Effector CD4-positive, alpha-beta T cell (primary cell): ENCODE measurements around the gene MROH2A.

Experiments used
- DNase-seq: peaks from one replicate; pipeline ENCODE4 v3.0.0-alpha.2; 2020

The MROH2A gene

DNA sequence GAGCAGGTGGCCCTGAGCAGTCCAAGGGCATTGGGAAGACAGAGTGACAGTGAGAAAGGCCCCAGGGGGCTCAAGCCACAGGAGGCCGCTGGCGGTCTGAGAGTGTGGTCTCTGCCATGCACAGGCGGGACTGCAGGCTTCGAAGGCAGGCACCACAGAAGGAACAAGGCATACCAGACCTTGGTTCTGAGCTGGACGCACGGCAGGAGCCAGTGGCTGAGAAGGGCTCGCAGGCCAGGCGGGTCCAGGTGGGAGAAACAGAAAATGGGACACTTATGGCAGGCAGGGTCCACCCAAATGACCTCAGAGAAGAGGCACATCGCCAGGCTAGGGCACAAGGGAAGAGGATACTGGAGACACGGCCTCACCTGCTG lies 61.3 kb downstream of the MROH2A start:
- DNase-seq, result no peak

DNA sequence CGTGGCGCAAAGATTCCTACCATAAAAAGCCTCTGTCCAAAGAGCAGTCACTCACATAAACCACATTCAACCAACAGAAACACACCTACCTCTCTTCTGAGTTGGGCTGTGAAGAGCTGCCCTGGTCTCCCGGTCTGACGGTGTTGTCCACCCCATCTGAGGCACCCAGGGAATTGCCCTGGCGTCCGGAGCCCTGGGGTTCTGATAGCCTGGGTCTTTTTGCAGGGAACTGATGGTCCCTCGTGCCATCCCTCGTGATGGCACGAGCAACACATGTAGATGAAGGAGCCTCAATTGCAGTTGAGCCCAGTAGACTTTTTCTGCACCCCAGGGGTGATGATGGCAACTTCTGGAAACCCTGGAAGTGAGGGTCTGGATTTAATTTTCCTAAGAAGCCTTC lies 62.4 kb downstream of the MROH2A start:
- no peak for DNase-seq

DNA sequence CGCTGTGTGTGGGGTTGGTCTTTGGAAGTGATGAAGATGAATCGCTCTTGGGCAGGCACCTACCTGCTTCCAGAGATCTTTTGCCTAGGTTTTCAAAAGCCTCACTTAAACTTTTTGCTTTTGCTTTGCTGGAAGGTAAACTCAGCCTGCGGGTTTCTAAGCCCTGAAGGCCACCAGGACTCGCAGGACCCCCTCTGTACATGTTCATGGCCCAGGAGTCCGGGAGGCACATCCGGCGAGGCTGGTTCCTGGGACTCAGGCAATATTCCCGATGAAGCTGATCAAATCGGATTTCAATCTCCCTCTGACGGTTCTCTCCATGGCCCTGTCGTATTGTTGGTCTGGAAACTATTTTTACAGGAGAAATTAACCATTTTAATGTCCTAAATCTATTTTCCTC lies 63.1 kb downstream of the MROH2A start:
- no peak for DNase-seq

DNA sequence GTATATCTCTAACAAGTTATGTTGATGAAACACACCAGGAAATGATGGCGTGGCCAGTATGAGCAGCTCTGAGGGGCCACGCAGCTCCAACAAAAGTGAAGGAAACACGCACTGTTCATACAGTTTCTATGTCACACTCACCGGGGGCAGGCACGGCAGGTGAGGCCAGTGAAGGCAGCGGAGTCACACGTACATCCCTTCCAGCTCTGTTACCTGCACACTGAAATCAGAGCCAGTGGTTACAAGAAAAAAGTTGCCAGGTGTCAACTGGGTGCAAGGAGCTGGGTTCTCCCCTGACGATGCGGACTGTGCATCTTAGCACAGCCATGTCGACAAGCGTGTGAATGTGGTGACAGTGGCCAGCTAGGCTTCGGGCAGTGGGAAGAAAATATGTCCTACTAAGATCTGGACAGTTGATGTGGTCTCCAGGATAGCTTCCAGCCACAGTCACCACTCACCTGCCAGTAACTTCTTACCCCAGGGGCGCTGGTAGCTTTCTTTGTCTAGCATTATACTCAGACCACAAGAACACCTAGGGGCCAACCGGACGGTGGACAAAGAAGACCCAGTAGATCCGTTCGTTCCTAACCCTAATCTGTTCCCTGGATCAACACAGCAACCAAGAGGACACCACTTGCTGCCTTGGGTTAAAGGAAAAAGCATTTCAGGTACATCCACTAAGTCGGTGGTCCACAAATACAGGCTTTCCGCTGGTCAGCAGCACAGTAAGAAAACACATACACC lies 66.1 kb downstream of the MROH2A start:
- no peak for DNase-seq

DNA sequence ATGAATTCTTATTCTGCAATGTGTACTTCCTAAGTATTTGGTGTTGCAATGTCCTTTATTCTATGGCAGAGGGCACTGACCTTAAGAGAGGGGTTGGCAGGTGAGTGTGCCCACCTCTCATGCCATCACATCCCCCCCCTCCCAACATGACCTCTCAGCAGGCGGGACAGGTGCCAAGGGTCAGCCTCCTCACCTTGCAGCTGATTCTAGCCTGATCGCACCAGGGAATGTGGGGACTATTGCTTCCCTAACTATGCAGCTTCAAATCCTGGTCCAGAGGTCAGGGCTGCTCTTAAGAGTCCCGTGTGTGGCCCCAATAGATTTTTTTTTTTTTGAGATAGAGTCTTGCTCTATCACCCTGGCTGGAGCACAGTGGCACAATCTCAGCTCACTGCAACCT lies 66.7 kb downstream of the MROH2A start:
- DNase-seq, result no peak

DNA sequence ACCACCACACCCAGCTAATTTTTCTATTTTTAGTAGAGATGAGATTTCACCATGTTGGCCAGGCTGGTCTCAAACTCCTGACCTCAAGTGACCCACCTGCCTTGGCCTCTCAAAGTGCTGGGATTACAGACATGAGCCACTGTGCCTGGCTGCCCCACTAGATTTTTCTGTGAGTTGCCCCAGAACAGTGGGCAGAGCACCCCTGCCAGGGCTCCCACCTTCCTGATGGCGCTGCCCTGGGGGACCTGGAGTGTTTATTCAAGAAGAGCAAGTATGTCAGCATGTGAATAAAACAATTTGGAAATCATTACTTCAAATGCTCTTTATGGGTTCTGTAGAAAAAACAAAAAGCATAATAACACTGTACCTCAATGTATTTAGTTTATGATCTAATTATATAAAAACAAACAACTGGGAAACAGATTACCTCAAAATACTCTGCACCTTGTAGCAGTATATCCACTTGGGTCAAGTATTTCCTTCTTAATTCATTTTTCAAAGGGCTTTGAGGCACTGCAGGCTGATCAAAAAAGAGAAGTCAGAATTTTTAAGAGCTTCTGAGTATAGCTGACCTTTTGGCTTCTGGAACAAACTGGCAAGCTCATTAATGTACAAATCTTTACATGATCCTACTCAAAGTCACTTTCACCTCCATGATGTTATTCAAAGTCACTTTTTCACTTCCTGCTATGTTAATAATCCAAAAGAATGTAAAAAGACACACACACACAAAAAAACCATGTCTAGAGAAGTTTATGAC lies 67.4 kb downstream of the MROH2A start:
- DNase-seq, result no peak

DNA sequence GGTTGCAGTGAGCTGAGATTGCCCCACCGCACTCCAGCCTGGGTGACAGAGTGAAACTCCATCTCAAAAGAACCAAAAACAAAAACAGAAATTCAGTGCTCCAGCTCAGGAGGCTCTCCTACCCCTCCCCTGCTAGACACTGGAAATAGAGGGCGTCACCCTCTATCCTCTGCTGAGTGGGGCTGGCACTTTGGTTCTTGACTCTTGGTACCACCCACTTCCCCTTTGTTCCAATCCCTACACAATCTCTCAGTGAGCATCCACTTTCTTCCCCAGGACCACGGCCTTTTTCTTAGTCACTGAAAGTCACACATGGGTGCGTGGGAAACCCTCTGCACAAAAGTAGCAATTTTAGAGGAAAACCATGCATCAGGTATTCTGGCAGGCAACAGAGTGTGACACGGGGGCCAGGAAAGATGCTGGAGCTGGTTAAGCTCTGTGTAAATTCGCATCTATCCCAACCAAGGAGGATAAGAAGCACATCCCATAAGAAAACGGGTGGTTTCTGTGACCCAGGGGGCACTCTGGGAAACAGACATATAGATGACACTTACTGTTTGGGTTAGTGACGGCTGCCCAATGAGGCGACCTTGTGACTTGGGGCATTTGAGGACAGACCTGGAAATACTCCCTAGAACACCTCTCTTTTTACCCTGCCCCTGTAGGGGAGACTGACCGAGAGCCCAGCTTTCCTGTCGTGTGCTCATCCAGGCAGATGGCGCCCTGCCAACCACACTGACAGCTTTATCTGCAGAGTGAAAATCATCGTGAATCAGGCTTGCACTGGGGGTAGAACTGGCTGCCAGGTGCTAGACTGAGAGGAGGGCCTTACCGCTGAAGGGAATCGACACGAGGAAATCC lies 68.5 kb downstream of the MROH2A start:
- DNase-seq, result no peak

DNA sequence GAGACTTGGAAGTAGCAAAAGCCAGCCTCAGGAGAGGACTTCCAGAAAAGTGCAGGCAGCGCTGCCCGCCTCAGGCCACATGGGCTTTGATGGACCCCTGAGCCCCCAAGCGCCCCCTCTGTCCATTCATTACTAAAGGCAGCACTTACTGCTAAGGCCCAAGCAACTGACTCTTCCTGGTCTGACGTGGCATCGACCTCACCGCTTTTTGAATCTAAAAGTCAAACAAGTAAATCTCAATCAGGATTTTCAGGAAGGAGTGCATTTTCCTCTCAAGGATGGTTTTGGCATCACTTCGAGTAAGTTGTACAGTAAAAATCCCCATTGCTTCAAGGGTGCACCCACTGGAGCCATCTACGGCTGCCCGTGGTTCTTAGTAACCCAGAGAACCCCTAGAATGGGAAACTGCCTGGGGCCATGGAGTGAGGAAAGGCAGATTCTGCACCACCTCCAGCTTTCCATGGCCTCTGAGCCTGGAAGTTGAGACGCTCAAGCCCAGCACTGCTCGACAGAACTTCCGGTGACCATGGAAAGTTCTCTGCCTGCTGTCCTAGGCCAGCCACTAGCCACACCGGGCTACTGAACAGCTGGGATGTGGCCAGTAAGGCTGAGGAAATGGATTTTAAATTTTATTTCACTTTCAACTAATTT lies 69.2 kb downstream of the MROH2A start:
- DNase-seq, result no peak

DNA sequence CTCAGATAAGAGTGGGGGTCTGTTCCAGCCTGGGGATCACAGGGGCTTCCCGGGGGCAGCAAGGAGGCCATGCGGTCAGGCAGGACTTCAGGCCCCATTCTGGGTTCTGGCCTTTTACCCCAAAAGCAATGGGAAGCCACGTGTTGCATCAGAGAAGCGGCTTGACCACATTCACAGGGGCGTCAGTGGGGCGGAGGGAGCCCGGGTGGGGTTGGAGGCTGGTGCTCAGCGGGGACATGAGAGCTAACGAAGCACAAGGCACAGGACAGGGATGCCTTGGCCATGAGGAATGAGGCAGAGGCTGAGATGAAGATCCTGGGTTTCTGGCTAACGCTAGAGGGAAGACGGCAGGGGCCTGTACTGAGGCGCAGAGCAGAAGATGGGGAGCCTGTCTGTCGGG lies 70.1 kb downstream of the MROH2A start:
- no peak for DNase-seq

DNA sequence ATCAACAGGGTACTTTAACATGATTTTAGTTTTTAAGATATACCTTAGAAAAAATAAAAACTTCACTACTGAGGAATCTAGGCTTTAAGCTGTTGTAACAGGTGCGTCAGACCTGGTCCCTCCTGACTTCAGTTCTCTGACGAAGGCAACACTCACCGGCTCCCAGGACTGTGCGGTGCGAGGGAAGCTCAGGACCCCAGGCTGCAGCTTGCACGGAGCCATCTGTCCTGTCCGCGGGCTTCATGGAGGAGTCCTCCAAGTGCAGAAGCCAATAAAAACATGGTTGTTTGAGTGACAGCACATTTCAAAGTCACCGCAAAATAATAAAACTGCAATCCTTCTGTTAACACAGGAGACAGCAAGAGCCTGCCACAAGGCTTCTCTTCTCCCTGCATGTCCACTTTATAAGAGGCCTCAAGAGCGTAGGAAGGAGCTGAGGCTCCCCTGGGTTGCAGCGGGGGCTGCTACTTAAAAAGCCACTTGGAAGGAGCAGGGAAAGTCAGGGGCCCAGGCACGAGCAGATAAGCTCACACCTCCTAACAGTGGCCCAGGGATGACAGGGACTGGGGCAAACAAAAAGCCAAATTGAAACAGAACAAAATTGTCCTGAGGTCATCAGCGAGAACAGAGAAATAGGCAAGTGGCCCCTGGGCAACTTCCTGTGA lies 71.6 kb downstream of the MROH2A start:
- no peak for DNase-seq

DNA sequence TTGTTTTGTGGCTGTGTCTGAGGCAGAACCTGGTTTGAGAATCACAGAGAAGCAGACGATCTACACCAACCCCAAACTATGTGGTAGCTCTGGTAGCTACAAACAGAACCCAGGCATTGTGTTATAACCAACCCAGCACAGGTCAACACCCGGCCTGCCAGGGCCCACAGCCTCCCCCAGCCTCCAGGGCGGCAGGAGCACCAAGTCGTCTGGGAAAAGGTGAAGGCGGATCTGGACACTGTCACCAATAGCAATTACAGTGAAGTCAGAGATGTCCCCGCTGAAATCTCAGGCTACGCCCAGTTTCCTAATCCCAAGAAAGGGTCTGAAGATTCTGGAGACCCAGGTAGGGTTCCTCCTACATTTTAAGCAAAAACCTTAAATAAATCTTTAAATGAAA lies 72.6 kb downstream of the MROH2A start:
- no peak for DNase-seq

DNA sequence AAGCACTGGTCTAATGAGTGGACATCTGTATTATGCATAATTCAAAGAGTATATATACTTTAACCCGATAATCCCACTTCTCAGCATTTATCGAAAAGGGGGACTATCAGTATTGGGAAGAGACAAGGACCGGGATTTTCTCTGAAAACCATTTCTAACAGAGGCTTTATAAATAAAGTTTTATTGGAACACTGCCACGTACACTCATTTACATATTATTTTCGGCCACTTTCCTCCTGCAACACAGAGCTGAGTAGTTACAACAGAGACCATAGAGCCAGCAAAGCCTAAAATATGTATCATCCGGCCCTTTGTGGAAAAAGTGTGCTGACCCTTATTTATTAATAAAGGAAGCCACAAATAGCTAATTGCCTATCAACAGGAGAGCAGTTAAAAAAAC lies 73.0 kb downstream of the MROH2A start:
- no peak for DNase-seq

DNA sequence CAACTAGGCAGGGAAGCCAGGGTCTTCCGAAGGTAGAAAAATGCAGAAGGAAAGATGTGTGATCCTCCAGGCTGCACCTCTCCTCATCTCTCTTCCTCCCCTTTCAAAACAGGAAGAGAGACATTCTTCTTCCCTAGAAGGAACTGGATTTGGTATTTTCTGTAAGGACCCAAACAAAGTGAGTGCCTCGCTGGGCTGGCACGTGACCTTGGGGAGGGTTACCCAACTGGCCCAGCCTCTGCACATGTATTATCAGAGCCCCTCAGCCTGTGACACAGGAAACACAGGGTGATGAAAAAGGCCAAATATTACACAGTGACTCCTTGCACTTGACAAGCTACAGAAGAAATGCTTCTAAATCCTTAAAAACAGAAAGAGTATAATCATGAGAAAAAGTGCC lies 73.9 kb downstream of the MROH2A start:
- no peak for DNase-seq

DNA sequence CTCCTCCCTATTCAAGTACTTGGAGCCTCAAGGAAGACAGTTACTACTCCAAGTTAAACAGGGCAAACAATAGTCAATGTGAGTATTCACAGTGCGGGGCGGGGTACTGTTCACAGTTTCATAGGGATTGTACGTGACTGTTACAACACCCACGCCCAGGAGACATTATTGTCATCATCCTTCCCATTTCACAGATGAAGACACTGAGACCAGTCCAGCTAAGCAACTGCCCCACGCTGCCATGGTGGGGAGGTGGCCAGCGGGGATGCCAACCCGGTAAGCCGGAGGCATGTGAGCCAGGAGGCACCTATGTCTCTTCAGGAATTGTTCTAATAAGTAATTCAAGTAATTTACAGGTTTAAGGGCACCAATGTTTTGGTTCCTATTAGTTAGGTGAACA lies 75.2 kb downstream of the MROH2A start:
- no peak for DNase-seq

DNA sequence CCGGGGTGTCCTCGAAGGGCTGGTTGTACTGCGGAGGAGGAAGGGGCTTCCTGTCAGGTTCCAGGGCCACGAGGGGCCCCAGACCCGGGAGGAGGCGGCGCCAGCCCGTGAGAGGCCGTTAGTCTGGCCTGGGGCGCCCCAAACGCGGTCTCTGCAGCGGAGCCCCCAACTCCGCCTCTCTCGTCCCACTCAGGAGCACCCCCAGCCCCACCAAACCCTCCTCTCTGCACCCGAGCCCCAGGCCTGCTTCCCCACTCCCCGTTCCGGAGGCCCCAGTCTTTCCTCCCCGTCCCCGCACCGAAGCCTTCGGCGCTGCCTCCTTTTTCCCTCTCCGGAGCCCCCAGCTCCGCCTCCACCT lies 75.7 kb downstream of the MROH2A start:
- DNase-seq, result no peak

DNA sequence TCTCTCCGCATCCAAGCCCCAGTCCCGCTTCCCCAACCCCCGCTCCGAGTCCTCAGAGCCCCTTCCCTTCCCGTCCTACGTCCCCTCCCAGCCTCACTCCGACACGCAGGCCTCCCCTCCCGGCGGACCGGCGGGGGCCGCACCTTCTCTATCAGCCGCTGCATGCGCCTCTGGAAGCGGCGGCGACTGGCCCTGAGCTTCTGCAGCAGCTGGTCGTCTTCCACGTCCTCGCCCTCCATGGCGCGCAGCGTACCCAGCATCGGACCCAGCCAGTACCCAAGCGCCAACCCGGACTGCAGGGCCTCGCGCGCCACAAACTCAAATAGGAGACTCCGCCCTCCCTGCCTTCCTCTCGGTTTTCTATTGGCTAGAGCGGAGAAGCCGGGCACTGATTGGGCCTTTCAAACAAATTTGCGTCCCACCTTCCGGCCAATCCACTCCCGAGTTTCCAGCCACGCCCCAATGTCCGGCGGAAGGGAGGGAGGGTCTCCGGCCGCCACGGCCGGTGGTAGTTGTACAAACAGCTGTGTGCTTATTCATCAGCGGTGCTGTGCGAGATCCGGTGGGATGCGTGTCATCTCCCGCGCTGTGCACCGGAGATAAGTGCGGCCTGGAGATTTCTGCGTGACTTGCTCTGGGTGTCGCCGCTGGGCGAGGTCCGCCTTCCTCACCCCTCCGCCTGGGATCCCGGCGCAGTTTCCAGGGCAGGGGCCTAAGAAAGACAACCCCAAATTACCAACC lies 76.3 kb downstream of the MROH2A start, which contains the start of gene HJURP:
TSS of gene HJURP (minus strand) at position 295 of the 741 bp plus-strand sequence. CDS start at position 260, 35 bp downstream.
- DNase-seq, result peak; percentile 84

DNA sequence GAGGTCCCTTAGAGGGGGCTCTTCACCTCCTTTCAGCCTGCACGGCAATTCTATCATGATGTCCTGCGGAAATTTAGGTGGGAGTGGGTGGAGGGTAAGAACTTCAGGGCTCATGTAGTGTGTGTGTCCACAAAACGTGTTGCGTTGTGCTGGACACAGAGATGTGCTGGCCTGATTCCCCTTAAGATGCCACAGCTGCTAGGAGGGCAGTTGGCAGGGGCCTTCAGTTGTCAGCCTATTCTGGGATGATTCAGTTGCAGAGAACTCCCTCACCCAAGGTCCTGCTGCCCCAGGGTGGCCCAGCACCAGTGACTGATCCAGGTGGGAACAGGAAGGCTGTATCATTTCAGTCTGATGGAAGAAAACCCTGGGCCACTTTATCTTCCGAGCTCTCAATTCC lies 77.2 kb downstream of the MROH2A start:
- DNase-seq, result no peak

DNA sequence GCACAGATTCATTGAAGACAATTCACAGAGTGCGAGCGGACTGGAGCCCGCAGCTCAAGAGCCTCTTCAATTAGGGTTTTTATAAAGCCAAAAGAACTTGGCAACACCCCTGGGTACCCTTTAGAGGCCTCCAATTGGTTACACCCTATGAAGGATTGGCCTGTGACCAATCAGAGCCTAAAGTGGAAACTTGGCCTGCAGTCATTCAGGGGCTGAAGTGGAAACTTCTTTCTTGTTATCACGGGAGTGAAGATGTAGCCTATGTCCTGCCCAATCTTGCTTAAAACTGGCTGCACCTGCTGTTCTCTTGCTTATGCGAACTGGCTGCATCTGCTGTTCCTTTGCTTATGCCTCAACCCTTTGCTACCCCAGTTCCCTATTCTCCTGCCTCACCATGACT lies 78.1 kb downstream of the MROH2A start:
- DNase-seq, result no peak

DNA sequence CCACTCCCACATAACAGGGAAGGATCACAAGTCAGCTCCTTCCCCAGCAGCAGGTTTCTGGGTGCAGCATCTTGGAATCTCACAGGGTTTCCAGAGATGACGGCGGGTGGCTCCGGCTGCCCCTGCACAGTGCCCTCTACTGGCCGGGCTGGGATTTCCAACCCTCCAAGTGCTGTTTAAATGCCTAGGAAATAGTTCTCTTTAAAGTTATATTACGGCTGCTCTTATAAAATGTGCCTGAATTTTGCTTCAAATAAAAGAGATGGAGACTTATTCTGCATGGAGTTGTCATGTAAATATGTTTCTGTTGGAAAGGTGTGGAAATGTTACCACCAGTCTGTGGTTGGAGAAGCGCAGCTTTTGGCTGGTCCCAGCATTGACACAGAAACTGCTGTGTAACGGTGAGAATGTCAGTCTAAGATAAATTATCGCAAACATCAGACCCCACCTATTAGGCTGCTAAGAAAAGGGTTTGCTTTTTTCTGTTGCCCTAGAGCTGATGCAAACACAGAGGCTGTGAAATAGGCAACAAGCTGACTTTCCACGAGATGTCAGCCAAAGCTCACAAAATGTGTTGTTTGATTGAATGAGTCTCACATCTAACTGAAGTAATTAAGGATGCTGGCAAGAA lies 79.5 kb downstream of the MROH2A start:
- DNase-seq, result peak; percentile 36

DNA sequence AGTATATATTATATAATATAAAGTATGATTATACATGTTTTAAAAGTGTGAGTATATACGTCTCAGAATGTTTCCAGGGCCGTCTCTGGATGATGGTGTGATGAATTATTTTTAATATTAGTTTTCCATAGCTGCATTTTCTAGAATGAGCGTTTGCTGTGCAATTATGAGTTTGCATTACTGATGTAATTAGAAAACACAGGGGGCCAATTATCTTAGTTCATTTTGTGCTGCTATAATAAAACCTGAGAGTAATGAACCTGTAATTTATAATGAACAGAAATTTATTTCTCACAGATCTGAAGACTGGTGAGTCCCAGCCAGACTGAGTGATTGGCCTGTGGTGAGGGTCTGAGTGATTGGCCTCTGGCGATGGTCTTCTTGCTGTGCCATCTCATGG lies 80.2 kb downstream of the MROH2A start:
- DNase-seq, result no peak

DNA sequence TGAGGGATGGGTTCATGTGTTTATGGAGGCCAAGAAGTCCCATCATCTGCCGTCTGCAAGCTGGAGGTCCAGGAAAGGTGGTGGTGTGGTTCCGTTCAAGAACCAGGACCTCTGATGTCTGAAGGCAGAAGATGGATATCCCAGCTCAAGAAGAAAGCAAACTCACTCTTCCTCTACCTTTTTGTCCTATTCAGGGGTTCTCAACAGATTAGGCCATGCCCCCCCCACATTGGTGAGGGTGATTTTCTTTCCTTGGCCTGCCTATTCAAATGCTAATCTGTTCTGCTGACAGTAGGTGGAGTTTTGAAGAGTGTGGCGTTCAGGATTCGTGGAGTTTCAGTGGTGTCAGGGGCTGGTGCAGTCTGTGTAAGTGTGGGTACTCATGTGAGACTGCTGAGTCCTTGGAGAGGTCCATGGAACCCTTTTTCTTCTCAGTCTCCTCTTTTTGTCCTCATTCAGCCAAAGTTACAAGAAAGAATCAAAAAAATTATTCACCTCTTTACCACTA lies 84.2 kb downstream of the MROH2A start:
- no peak for DNase-seq
